Measurements from ENCODE around the gene DAZAP2.

The DAZAP2 gene

GRCh38 chr12:51238510-51239334 is at the start of gene DAZAP2:
Gene DAZAP2 (plus strand): TSS chr12:51238826. CDS start chr12:51238908, 82 bp downstream.
- peak; percentile 94 for DNase-seq

DNA sequence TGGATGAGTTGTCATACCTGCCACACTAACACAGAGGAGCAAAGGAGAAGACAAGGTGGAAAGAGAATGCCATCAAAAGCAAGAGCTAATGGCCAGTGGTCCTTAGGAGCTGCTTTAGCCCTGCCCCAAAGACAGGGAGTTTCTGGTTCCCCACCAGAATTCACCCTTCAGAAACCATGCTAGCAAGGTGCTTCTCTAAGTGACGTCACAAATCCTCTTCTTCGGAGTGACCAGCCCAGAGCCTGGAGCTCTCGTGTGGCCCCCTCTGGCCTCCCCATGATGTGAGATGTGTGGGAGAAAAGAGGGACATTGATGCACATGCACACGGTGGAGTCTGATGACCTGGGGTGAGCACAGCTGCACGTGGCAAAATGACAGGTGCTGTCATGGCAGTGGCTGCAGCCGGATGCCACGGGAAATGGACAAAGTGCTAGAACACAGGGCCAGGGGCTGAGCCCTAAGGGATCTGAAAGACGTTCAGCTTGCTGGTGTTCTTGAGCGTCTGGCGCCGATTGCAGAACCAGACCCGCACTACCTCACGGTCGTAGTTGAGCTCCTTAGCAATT is 48.8 kb upstream of the DAZAP2 start:
- no peak for DNase-seq

- no peak for DNase-seq
These were observed 47.8 kb upstream of the DAZAP2 start for GRCh38 chr12:51190820-51191219.

- DNase-seq, result no peak
These were observed 46.9 kb upstream of the DAZAP2 start for GRCh38 chr12:51191516-51192283.

DNA sequence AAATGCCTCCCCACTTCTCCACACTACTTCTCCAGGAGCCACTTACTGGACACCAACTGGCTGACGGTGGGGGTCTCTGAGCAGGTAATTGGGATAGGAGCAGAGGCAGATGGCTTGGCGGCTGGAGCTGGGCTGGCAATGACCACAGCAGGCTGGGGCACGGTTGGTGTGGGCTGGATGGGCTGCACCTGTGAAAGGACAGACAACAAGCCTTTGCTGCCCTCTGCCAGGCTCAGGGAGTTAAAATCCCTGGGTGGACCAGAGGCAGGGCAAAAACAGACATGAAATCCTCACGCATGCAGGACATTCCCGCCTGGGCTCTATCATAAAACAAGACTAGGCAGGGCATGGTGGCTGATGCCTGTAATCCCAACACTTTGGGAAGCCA is 46.3 kb upstream of the DAZAP2 start:
- DNase-seq, result no peak

GRCh38 chr12:51195841-51196240 is 42.8 kb upstream of the DAZAP2 start:
- no peak for DNase-seq

GRCh38 chr12:51196547-51196946 is 42.1 kb upstream of the DAZAP2 start:
- no peak for DNase-seq

DNA sequence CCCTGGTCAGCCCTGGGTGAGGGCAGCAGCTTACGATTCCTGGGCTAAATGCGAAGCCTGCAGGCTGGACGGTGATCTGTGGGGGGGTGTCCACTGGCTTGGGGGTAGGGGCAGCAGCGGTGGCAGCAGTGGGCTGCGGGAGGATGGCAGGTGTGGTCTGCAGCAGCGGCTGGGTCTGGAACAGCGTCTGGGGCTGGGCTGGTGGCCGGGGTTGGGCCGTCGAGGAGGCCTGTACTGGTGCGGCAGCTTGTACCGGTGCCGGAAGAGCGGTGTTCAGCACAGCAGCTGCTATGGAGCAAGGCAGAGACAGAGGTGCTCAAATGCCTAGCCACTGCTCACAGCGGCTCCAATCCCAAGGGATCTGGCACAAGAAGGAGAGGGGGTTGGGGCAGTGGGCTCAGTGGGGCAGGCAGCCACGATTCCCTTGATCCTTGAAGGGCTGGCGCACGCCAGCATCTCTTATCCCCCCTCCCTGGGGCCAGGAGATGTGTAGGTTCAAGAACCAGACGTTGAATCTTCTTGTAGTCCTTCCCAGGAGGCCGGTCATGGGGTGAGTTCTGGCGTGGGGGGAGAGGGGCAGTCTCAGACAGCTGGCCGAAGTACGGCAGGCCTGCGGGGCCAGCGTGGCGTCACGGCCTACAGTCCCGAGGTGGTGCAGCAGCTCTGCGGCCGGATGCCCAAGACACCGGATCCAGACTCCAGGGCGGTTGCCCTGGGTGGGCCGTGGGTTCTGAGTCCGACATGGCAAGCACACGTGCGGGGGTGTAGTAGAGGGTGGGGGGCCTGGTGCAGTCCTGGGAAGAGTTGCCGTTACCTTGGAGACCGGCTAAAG is 40.7 kb upstream of the DAZAP2 start:
- DNase-seq, result no peak

GRCh38 chr12:51198568-51199365 is 39.9 kb upstream of the DAZAP2 start:
- no peak for DNase-seq

DNA sequence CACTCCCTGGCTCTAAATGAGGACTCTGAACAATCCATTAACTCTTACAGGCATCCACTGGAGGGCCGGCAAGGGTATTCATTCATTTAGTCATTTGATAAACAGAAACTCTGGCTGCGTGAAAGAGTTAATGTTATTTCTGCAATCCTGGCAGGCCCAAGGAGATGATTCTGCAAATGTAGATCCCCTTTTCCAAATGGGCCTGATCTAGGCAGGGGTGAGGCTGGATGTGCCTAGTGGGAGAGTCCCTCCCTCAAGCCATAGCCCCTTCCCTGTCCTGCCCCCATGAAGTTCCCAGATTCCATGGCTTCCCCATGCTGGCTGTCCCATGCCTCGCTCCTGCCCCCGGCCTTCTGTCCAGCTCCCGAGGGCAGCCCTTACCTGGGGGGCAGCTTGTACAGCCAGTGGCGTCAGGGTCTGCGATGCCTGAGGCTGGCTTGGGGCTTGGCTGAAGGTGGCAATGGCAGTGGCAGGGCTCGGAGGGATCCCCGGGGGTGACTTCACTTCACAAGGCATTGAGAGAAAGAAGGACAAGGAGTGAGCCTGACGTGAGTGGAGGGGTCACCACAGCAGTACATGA is 39.2 kb upstream of the DAZAP2 start:
- no peak for DNase-seq

DNA sequence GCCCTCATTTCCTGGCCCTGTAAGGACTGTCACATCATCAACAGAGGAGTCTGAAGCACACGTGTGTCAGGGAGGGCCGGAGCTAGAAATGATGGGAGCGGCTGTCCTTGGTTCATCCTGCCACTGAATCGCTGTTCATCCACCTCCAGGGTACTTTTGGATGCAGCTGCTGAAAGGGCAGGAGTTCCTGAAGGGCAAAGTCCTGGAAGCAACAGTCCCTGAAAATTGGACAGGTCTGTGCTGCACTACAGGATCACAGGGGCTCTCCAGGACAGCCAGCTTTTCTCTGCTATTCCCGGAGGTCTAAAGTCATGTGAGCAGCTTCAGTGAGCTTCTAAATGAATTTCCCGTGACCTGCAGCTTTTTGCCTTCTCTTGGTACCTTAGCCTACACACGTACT is 38.5 kb upstream of the DAZAP2 start:
- no peak for DNase-seq

DNA sequence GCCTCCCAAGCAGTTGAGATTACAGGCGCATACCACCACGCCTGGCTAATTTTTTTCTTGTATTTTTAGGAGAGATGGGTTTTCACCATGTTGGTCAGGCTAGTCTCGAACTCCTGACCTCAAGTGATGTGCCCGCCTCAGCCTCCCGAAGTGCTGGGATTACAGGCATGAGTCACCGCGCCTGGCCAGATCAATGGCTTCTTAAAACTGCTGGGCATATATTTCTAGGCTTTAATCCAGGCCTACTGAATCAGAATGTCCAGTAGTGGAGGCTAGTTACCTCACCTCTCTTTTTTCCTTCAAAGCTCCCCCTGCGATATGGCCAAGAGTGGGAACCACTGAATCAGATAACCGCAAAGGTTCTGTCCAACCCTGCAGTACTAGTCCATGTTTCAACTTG is 37.8 kb upstream of the DAZAP2 start:
- DNase-seq, result no peak

- no peak for DNase-seq
These were observed 35.9 kb upstream of the DAZAP2 start for GRCh38 chr12:51202718-51203117.

GRCh38 chr12:51205350-51205749 is 33.3 kb upstream of the DAZAP2 start:
- no peak for DNase-seq

DNA sequence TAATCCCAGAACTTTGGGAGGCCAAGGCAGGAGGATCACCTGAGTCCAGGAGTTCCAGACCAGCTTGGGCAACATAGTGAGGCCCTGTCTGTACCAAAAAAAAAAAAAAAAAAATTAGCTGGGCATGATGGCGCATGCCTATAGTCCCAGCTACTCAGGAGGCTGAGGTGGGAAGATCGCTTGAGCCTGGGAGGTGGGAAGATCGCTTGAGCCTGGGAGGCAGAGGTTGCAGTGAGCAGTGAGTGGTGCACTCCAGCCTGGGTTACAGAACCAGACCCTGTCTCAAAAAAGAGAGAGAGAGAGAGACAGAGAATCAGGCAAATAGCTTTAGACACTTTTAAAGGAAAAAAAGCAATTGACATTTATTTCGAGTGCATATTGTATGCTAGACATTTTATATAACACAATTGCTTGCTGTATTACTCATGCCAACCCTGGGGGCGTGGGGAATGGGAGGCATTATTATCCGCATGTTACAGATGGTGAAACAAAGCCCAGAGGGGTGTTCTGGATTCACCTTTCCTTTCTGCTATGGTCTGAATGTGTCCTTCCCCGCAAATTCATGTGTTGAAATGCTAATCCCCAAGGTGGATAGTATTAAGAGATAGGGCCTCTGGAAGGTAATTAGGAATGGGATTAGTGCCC is 30.5 kb upstream of the DAZAP2 start:
- no peak for DNase-seq

- DNase-seq, result no peak
These were observed 29.4 kb upstream of the DAZAP2 start for GRCh38 chr12:51209259-51209658.

DNA sequence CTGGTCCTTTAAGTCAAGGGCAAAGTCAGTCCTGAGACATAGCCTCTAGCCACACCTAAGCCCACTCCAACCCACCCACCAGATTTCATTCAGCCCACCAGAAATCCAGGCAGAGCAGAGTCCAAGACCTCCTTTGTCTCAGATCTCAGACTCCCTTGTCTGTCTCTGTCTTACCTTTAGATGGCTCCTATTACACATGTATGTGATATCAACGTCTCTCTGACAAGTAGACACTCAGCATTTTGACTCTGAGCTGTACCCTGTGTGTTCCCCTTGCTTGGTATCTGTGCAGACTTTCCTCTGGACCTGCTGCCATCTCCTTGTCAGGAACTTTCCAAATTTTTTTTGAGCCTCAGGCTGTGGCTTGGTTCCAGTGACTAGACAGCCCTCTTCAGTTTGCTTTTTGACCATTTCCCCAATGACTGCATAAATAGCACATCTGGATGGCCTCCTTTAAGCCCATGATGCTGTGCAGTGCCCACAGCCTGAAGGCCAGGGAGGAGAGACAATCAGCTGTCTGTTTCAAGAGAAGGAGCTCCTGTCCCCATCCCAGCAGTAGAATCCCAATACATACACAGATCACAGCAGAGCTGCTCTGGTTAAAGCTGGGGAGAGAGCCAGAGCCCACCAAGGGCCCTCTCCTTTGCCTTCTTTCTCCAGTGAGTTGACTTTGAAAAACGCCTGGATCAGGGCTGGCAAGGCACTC is 27.8 kb upstream of the DAZAP2 start:
- no peak for DNase-seq

- no peak for DNase-seq
These were observed 23.7 kb upstream of the DAZAP2 start for GRCh38 chr12:51214895-51215294.

GRCh38 chr12:51216642-51217041 is 22.0 kb upstream of the DAZAP2 start:
- DNase-seq, result no peak

DNA sequence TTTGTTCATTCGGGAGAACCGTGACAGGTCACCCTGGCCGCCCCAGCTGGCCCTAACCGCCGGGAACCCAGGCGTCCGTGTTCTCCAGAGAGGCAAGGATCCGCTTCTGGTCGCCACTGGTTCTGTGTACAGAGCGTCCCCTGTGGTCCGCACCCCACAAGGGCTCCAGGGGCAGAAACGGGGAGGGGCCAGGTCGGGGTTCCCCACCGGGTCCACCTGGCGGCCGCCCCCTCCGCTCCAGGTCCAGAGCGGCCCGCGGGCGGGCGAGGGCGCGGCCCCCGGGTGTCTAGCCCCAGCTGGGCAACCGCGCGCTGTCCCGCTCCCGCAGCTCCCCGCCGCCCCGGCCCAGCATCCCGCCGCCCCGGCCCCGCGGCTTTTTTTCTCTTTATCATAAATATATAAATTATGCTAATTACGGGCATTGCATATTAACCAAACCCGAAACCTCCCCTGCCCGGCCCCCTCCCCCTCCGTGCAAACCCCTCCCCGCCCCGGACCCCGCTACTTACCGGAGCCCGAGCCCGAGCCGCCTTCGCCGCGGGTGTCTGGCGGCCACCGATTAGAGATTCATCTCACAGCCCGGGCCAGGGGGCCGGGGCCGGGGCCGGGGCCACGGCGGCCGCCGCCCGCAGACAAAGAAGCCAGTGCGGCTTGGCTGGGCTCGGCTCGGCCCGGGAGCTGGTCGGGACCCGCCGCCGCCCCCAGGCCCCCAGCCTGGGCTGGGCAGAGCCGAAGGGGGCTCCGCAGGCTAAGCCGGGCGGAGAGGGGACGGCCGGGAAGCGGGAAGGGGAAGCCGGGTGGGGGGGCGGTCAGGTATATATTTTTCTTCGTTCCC is 21.3 kb upstream of the DAZAP2 start:
- peak; percentile 51 for DNase-seq

Data from activated naive CD4-positive, alpha-beta T cell treated with Interleukin-2 at 50 U/mL for 16 hours (primary cell).